GM10266 (cell line): ENCODE results near the gene ETV6.

Source experiments
- DNase-seq: peaks from one replicate; pipeline ENCODE4 v3.0.0; 2012; ENCODE audit errors: extremely low spot score
- TF ChIP-seq, protein P1 (sequence below): IDR thresholded peaks from 2 replicates; pipeline ENCODE4 v1.5.1; 2012; ENCODE audit warnings: mild to moderate bottlenecking, low read depth; ENCODE audit not compliant: control insufficient read depth, insufficient read depth; ENCODE audit errors: missing control alignments

The ETV6 gene

DNA sequence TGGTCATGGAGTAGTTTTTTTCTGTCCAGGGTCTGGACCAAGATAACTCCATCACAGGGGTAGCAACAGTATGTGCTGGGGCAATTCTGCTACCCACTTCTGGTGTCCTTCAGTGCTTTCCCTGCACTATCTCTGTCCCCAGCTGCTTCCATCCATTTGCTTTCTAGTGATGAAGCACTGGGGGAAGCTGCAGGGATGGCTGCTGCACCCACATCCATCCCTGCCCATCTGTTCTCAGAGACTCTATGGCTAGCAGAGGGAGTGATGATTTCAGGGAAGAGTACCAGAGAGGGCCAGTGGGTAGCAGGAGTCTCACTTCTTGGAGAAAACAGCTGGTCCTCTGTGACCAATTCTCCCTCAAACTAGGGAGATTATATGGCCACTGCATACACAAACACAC, 44.1 kb downstream of the ETV6 start:
- DNase-seq, result no peak
- TF ChIP-seq, protein P1, sequence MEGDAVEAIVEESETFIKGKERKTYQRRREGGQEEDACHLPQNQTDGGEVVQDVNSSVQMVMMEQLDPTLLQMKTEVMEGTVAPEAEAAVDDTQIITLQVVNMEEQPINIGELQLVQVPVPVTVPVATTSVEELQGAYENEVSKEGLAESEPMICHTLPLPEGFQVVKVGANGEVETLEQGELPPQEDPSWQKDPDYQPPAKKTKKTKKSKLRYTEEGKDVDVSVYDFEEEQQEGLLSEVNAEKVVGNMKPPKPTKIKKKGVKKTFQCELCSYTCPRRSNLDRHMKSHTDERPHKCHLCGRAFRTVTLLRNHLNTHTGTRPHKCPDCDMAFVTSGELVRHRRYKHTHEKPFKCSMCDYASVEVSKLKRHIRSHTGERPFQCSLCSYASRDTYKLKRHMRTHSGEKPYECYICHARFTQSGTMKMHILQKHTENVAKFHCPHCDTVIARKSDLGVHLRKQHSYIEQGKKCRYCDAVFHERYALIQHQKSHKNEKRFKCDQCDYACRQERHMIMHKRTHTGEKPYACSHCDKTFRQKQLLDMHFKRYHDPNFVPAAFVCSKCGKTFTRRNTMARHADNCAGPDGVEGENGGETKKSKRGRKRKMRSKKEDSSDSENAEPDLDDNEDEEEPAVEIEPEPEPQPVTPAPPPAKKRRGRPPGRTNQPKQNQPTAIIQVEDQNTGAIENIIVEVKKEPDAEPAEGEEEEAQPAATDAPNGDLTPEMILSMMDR, result no peak

DNA sequence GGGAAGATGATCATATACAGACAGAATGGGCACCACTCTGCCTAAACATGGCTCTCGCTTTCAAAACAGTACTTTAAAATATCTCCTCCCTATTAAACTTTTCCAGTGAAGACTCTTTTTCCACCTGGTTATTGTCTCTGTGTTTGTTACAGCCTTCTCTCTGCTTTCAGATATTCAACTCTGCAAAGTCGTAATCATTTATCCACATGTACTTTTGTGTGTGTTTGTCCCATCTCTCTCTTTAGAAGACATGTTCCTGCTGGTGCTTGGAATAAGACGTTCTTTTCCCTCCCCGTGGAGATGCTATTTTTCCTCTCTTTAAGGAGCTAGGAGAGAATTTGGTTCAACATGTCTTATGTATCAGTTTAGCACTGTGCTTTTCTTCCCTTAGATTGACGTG, 45.1 kb downstream of the ETV6 start:
- no peak for DNase-seq
- TF ChIP-seq, protein P1, result no peak

DNA sequence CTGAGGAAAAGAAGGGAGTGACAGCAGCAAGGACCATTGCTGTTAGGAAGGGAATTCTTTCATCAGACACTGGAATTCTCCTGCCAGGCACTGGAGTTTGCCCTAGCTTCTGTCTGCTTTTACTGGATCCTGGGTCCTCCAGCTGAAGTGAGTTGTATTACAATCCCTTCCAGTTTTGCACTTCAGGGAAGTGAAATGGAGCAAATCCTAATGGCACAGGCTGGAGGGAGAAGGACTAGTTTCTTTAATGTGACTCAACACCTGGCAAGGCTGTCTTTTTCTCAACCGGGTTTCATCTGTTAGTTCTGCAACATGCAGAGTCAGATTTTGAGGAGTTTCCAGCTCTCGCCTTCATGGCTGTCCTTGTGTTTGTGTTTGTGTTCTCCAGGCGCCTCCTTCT, 45.8 kb downstream of the ETV6 start:
- TF ChIP-seq, protein P1, result no peak
- DNase-seq, result no peak

DNA sequence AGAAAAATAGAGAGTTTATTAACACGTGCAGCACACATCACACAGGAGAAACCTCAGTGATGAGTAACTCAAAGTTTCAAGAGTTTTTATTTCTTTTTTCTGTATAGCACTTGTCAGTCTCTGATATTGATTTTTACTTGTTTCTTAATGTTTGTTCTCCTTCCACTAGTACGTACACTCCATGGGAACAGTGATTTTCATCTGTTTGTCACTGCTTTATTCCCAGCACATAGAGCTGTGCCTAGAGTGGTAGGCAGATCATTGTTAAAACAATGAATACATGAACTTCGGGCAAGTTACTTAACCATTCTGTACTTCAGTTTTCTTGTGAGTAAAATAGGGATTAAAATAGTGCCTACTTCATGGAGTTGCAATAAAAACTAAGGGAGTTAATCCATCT, 46.6 kb downstream of the ETV6 start:
- DNase-seq, result no peak
- TF ChIP-seq, protein P1, result no peak

GRCh38 chr12:11697131-11697530, 47.7 kb downstream of the ETV6 start:
- DNase-seq, result no peak
- TF ChIP-seq, protein P1, result no peak

- TF ChIP-seq, protein P1, result no peak
- no peak for DNase-seq
These were observed 48.4 kb downstream of the ETV6 start for GRCh38 chr12:11697670-11698387.

DNA sequence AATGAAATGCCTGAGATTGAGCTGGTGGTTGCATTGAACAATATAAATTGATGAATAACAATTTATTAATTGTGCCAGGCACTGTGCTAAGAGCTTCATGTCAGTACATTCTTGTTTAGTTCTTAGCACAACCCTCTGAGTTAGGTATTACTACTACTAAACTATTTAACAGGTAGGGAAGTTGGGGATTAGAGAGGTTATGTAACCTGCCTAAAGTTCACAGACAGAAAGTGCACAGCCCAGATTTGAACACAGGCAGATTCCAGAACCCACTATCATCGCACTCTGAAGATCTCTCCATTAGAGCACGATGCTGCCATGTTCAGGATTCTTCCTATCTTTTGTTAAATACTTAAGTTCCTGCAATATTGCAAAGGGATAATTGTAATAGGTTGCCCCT, 49.3 kb downstream of the ETV6 start:
- TF ChIP-seq, protein P1, result no peak
- no peak for DNase-seq
